Measurements from ENCODE around the gene SLC6A17.

- TF ChIP-seq CTCF (IDR thresholded peaks at IDR 0.05 in 8 of 11, conservative IDR thresholded peaks at IDR 0.05 in 3 of 11) (no peak), POLR2AphosphoS5 (IDR thresholded peaks at IDR 0.05) (no peak)
These were observed 10.9 kb downstream of the SLC6A17 start for GRCh38 chr1:110161165-110161564.
